ENCODE data around the gene BTG1.

Gene BTG1

DNA sequence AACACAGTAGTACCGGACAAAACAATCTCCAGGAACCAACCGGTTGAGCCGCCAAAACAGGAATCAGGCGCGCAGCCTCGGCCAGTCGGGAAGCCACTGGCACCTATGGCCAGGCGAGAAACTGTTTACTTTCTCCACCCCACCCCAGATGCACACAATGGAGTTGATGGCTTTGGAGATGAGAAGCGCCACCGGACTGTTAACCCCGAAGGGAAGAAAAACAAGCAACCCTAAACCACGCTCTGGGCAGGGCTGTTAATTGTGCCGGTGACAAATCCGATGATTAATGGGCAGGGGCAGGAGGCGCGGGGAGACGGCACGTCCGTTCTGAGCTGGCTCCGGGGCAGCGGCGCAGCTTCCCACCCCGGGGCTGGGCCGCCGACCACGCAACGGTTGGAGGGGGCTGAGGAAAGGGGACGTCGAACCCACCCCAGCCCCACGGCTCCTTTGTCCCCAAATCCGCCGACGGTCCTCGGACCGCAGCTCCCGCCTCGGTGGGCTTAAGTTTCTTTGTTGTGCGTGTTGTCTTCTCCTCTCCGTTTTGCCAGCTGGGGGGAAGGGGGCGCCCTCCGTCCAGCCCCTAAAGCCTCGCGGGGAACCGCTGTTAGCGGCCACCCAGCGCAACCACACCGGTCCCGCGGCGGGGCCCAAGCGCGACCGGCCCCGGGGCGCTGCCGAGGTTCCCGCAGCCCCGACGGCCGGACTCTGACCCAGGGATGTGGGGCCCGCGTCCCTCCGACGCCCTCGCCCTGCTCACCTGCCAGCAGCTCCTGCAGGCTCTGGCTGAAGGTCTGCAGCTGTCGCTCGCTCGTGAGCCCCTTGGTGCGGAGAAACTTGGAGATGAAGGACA lies 790 bp downstream of the BTG1 start:
- Histone ChIP-seq H3K9me3 (ENCODE audit: insufficient read depth, low read depth, low read length) (no peaks in the 10 kb centered on the region), H2AFZ (ENCODE audit: low read length) (no peak overlapping the region), H3K4me1 (ENCODE audit: insufficient read depth, low read length, poor library complexity, severe bottlenecking) (peaks cover 36% of the 10 kb centered on the region), H3K9me2 (replicated peaks; ENCODE audit: low read depth, low read length) (no peaks in the 10 kb centered on the region), H3K4me3 (ENCODE audit: low read length, poor library complexity, severe bottlenecking) (peak overlapping the region; percentile 97), H3K79me2 (ENCODE audit: insufficient read depth, low read length) (peaks cover 57% of the 10 kb centered on the region), H4K20me1 (ENCODE audit: insufficient read depth, low read length, poor library complexity, severe bottlenecking) (peaks cover 52% of the 10 kb centered on the region), H3K27me3 (ENCODE audit: insufficient read depth, low read length, poor library complexity, severe bottlenecking) (peaks cover 5% of the 10 kb centered on the region), H3F3A (ENCODE audit: low read depth) (no peaks in the 10 kb centered on the region), H3K4me2 (ENCODE audit: low read depth, low read length, poor library complexity, severe bottlenecking) (peak overlapping the region; percentile 95), H3K9ac (ENCODE audit: low read depth, low read length, poor library complexity, severe bottlenecking) (peak overlapping the region; percentile 92), H3K36me3 (ENCODE audit: insufficient read depth, low read length) (peaks cover 13% of the 10 kb centered on the region; the same call in 1 of the 2 replicates)
- TF ChIP-seq, protein P1, sequence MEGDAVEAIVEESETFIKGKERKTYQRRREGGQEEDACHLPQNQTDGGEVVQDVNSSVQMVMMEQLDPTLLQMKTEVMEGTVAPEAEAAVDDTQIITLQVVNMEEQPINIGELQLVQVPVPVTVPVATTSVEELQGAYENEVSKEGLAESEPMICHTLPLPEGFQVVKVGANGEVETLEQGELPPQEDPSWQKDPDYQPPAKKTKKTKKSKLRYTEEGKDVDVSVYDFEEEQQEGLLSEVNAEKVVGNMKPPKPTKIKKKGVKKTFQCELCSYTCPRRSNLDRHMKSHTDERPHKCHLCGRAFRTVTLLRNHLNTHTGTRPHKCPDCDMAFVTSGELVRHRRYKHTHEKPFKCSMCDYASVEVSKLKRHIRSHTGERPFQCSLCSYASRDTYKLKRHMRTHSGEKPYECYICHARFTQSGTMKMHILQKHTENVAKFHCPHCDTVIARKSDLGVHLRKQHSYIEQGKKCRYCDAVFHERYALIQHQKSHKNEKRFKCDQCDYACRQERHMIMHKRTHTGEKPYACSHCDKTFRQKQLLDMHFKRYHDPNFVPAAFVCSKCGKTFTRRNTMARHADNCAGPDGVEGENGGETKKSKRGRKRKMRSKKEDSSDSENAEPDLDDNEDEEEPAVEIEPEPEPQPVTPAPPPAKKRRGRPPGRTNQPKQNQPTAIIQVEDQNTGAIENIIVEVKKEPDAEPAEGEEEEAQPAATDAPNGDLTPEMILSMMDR (conservative IDR thresholded peaks at IDR 0.05; ENCODE audit: low read length), result peak; percentile 46
- TF ChIP-seq EZH2phosphoT487 (IDR thresholded peaks at IDR 0.05; ENCODE audit: borderline replicate concordance), result no peak

DNA sequence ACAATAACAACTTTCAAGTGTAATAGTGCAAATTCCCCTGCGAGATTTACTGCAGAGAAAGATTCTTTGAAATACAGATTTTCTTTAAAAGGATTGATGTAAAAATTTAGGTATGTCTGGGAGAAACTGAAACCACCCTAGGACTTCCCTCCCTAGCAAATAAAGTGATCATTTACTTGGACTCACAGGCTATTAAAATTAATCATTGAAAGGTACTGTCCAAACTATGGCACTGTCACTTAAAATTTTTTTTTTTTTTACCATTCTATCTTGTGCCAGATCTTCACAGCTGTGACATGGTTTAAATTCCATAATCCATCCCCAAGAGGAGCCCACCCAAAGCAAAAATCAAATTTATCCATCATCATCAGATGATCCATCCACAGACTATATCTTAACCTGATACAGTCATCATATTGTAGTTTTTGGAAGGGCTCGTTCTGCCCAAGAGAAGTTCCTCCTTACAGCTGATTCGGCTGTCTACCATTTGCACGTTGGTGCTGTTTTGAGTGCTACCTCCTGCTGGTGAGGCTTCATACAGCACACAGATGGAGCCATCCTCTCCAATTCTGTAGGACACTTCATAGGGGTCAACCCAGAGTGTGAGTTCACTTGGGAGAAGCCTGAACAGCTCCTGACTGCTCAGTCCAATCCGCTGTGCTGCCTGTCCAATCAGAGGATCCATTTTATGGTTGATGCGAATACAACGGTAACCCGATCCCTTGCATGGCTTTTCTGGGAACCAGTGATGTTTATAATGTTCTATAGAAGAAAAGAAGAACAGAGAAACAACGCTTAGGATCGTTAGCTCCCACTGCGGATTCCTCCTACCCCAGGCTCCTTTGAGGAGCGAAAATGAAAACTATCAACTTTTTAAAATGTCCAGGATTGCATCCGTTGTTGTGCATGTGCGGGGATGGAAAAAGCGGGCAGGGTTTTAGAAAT lies 1.7 kb downstream of the BTG1 start:
- Histone ChIP-seq H3K4me2 (ENCODE audit: low read depth, low read length, poor library complexity, severe bottlenecking) (peak overlapping the region; percentile 95), H3K9ac (ENCODE audit: low read depth, low read length, poor library complexity, severe bottlenecking) (peak overlapping the region; percentile 92), H3K27me3 (ENCODE audit: insufficient read depth, low read length, poor library complexity, severe bottlenecking) (peaks cover 5% of the 10 kb centered on the region), H3K79me2 (ENCODE audit: insufficient read depth, low read length) (peaks cover 66% of the 10 kb centered on the region), H4K20me1 (ENCODE audit: insufficient read depth, low read length, poor library complexity, severe bottlenecking) (peaks cover 61% of the 10 kb centered on the region), H3K9me3 (ENCODE audit: insufficient read depth, low read depth, low read length) (no peaks in the 10 kb centered on the region), H3K4me1 (ENCODE audit: insufficient read depth, low read length, poor library complexity, severe bottlenecking) (peaks cover 44% of the 10 kb centered on the region), H2AFZ (ENCODE audit: low read length) (no peak overlapping the region), H3K36me3 (ENCODE audit: insufficient read depth, low read length) (peaks cover 13% of the 10 kb centered on the region; the same call in 1 of the 2 replicates), H3K4me3 (ENCODE audit: low read length, poor library complexity, severe bottlenecking) (peak overlapping the region; percentile 97), H3F3A (ENCODE audit: low read depth) (no peaks in the 10 kb centered on the region), H3K9me2 (replicated peaks; ENCODE audit: low read depth, low read length) (no peaks in the 10 kb centered on the region)
- TF ChIP-seq EZH2phosphoT487 (IDR thresholded peaks at IDR 0.05; ENCODE audit: borderline replicate concordance), result no peak
- TF ChIP-seq, protein P1 (conservative IDR thresholded peaks at IDR 0.05; ENCODE audit: low read length), result peak; percentile 81

DNA sequence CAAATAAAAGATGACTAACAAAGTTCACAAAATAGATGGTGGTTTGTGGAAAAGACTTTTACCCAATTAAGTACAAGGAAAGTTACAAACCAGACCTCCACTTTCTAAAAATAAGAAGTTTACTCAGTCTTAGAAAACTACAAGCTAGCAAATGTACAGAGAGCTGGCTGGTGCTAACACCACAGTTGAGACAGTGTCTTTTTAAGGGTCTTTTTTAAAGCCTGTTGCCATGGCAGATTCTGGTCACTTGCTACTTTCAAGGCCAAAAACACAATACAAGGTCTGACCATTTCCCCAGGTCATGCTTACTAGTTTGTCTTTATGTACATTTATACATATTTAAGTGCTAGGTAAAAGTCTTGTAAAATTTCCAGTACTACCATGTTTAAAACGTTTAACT lies 2.4 kb downstream of the BTG1 start:
- peaks cover 68% of the 10 kb centered on the region for H4K20me1 ChIP-seq (ENCODE audit: insufficient read depth, low read length, poor library complexity, severe bottlenecking)
- H3K4me2 ChIP-seq (ENCODE audit: low read depth, low read length, poor library complexity, severe bottlenecking), result peak overlapping the region; percentile 95
- no peak overlapping the region for H2AFZ ChIP-seq (ENCODE audit: low read length)
- H3K27me3 ChIP-seq (ENCODE audit: insufficient read depth, low read length, poor library complexity, severe bottlenecking), result peaks cover 5% of the 10 kb centered on the region
- peak overlapping the region; percentile 92 for H3K9ac ChIP-seq (ENCODE audit: low read depth, low read length, poor library complexity, severe bottlenecking)
- peak overlapping the region; percentile 97 for H3K4me3 ChIP-seq (ENCODE audit: low read length, poor library complexity, severe bottlenecking)
- H3K79me2 ChIP-seq (ENCODE audit: insufficient read depth, low read length), result peaks cover 73% of the 10 kb centered on the region
- no peaks in the 10 kb centered on the region for H3K9me2 ChIP-seq (replicated peaks; ENCODE audit: low read depth, low read length)
- H3K9me3 ChIP-seq (ENCODE audit: insufficient read depth, low read depth, low read length), result no peaks in the 10 kb centered on the region
- H3K4me1 ChIP-seq (ENCODE audit: insufficient read depth, low read length, poor library complexity, severe bottlenecking), result peaks cover 51% of the 10 kb centered on the region
- H3K36me3 ChIP-seq (ENCODE audit: insufficient read depth, low read length), result peaks cover 13% of the 10 kb centered on the region; the same call in 1 of the 2 replicates
- TF ChIP-seq, protein P1 (conservative IDR thresholded peaks at IDR 0.05; ENCODE audit: low read length), result no peak
- TF ChIP-seq EZH2phosphoT487 (IDR thresholded peaks at IDR 0.05; ENCODE audit: borderline replicate concordance), result no peak
- H3F3A ChIP-seq (ENCODE audit: low read depth), result no peaks in the 10 kb centered on the region

All from Loucy (cell line).